ENCODE data around the gene GNA14. TPM values are rescaled to one million over a fixed set of nuclear protein-coding genes. Genes with fewer than 3 reads are reported as not detected.
"Not testable (repeated sequence)": the region's sequence is repeated elsewhere in the genome, so short reads cannot be mapped to it uniquely, and the experiment has no call there.

The GNA14 gene
- total RNA-seq, 4 donors from 2014 or later = 13.9 to 26.3 (median 19.9) TPM

- Histone ChIP-seq H3K36me3 (peaks cover 0 to 3% of the 10 kb centered on the region in 2 donors), H3K27ac (no peak overlapping the region), H3K9me3 (no peaks in the 10 kb centered on the region), H3K4me1 (peaks cover 10 to 13% of the 10 kb centered on the region in 2 donors), H3K4me3 (replicated peaks in 1 of 3) (no peak overlapping the region), H3K27me3 (no peaks in the 10 kb centered on the region)
- intact Hi-C loops (cut with DNase I) = no loop called here
- DNase-seq = no peak
- 94 to 96% methylated on average over 10 of the region's 10 CpGs for WGBS, 2 donors
- no peak for TF ChIP-seq POLR2A (IDR thresholded peaks at IDR 0.05)
- TF ChIP-seq, protein P1, sequence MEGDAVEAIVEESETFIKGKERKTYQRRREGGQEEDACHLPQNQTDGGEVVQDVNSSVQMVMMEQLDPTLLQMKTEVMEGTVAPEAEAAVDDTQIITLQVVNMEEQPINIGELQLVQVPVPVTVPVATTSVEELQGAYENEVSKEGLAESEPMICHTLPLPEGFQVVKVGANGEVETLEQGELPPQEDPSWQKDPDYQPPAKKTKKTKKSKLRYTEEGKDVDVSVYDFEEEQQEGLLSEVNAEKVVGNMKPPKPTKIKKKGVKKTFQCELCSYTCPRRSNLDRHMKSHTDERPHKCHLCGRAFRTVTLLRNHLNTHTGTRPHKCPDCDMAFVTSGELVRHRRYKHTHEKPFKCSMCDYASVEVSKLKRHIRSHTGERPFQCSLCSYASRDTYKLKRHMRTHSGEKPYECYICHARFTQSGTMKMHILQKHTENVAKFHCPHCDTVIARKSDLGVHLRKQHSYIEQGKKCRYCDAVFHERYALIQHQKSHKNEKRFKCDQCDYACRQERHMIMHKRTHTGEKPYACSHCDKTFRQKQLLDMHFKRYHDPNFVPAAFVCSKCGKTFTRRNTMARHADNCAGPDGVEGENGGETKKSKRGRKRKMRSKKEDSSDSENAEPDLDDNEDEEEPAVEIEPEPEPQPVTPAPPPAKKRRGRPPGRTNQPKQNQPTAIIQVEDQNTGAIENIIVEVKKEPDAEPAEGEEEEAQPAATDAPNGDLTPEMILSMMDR (IDR thresholded peaks at IDR 0.05) = no peak
Observed at GRCh38 chr9:77421506-77422265, 226.4 kb downstream of the GNA14 start.

DNA sequence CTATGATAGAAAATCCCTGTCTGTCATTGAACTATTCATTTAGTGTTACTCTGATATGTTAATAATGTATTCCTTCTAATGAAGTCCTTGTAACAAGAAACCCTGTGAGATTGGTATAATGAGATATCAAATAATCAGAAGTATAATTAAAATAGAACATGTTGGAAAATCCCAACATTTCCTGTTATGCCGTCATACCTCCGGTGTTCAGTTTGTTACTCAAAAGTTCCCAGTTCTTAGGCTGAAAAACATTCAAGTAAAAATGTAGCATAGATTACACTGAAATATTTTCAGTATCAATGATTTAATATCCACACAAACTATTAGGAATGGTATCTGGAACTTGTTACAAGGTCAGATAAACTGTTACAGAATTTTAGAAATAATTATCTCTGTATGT lies 227.5 kb downstream of the GNA14 start:
- Histone ChIP-seq H3K27ac (peak overlapping the region in 1 of 3 donors; percentile 7), H3K9me3 (no peaks in the 10 kb centered on the region), H3K36me3 (peaks cover 0 to 3% of the 10 kb centered on the region in 2 donors), H3K27me3 (no peaks in the 10 kb centered on the region), H3K4me1 (peaks cover 10 to 13% of the 10 kb centered on the region in 2 donors), H3K4me3 (replicated peaks in 1 of 3) (no peak overlapping the region)
- DNase-seq = no peak
- intact Hi-C loops (cut with DNase I) = no loop called here
- WGBS, 2 donors = 78 to 80% methylated on average over 2 of the region's 2 CpGs
- TF ChIP-seq, protein P1 (IDR thresholded peaks at IDR 0.05) = no peak
- no peak for TF ChIP-seq POLR2A (IDR thresholded peaks at IDR 0.05)

GRCh38 chr9:77418226-77418625 lies 229.9 kb downstream of the GNA14 start:
- Histone ChIP-seq H3K27ac (peak overlapping the region in 2 of 3 donors; percentile 8 to 57), H3K4me1 (peaks cover 10 to 13% of the 10 kb centered on the region in 2 donors), H3K4me3 (replicated peaks in 1 of 3) (no peak overlapping the region), H3K36me3 (peaks cover 0 to 3% of the 10 kb centered on the region in 2 donors), H3K9me3 (no peaks in the 10 kb centered on the region), H3K27me3 (no peaks in the 10 kb centered on the region)
- no peak for DNase-seq
- TF ChIP-seq, protein P1 (IDR thresholded peaks at IDR 0.05) = no peak
- TF ChIP-seq POLR2A (IDR thresholded peaks at IDR 0.05) = no peak
- intact Hi-C loops (cut with DNase I) = no loop called here

- WGBS, 2 donors = 28 to 31% methylated on average over 5 of the region's 5 CpGs
- DNase-seq = peak in 1 of 2 donors; percentile 41
- TF ChIP-seq, protein P1 (IDR thresholded peaks at IDR 0.05) = no peak
- no peak for TF ChIP-seq POLR2A (IDR thresholded peaks at IDR 0.05)
- Histone ChIP-seq H3K4me3 (replicated peaks in 1 of 3) (no peak overlapping the region), H3K4me1 (peaks cover 10 to 13% of the 10 kb centered on the region in 2 donors), H3K27ac (peak overlapping the region; percentile 0 to 57 (median 8)), H3K9me3 (no peaks in the 10 kb centered on the region), H3K36me3 (peaks cover 0 to 1% of the 10 kb centered on the region in 2 donors), H3K27me3 (no peaks in the 10 kb centered on the region)
- intact Hi-C loops (cut with DNase I) = no loop called here
Observed at GRCh38 chr9:77417566-77417965, 230.6 kb downstream of the GNA14 start.

DNA sequence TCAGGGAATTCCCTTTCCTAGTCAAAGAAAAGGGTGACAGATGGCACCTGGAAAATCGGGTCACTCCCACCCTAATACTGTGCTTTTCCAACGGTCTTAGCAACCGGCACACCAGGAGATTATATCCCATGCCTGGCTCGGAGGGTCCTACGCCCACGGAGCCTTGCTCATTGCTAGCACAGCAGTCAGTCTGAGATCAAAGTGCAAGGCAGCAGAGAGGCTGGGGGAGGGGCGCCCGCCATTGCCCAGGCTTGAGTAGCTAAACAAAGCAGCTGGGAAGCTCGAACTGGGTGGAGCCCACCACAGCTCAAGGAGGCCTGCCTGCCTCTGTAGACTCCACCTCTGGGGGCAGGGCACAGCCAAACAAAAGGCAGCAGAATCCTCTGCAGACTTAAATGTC lies 239.6 kb downstream of the GNA14 start:
- intact Hi-C loops (cut with DNase I); H3K27me3 ChIP-seq; H3K9me3 ChIP-seq; H3K27ac ChIP-seq; DNase-seq; H3K4me1 ChIP-seq; H3K36me3 ChIP-seq; H3K4me3 ChIP-seq (replicated peaks in 1 of 3): not testable (repeated sequence)
- WGBS, 2 donors = 92 to 97% methylated on average over 7 to 8 of the region's 9 CpGs

Measured in thyroid gland (tissue), 4 donors.